ENCODE measurements around the gene HDAC6.

Gene HDAC6

GRCh38 chrX:48801280-48802088 is at the start of gene HDAC6:
Gene HDAC6, plus strand, starts transcription at chrX:48802067. Its CDS starts 626 bp downstream, at chrX:48802693.
- peak; percentile 85 for DNase-seq (ENCODE audit: low spot score)

GRCh38 chrX:48752498-48752897 is 49.4 kb upstream of the HDAC6 start:
- no peak for DNase-seq (ENCODE audit: low spot score)

- DNase-seq (ENCODE audit: low spot score) = no peak
Observed at GRCh38 chrX:48753708-48754228, 48.1 kb upstream of the HDAC6 start.

GRCh38 chrX:48754238-48754637 is 47.6 kb upstream of the HDAC6 start:
- peak; percentile 30 for DNase-seq (ENCODE audit: low spot score)

GRCh38 chrX:48761674-48762471 is 40.0 kb upstream of the HDAC6 start, which contains the start of gene GLOD5:
Gene GLOD5, plus strand, starts transcription at chrX:48761747. Its CDS starts 44 bp downstream, at chrX:48761791.
- no peak for DNase-seq (ENCODE audit: low spot score)

- no peak for DNase-seq (ENCODE audit: low spot score)
Observed at GRCh38 chrX:48769230-48769629, 32.6 kb upstream of the HDAC6 start.

- no peak for DNase-seq (ENCODE audit: low spot score)
Observed at GRCh38 chrX:48770296-48770695, 31.6 kb upstream of the HDAC6 start.

- DNase-seq (ENCODE audit: low spot score) = no peak
Observed at GRCh38 chrX:48772602-48773001, 29.3 kb upstream of the HDAC6 start.

GRCh38 chrX:48776818-48777439 is 24.9 kb upstream of the HDAC6 start:
- DNase-seq (ENCODE audit: low spot score) = no peak

GRCh38 chrX:48779399-48779798 is 22.5 kb upstream of the HDAC6 start:
- no peak for DNase-seq (ENCODE audit: low spot score)

GRCh38 chrX:48781705-48782104 is 20.2 kb upstream of the HDAC6 start:
- DNase-seq (ENCODE audit: low spot score) = no peak

- DNase-seq (ENCODE audit: low spot score) = no peak
Observed at GRCh38 chrX:48782216-48782615, 19.7 kb upstream of the HDAC6 start.

- no peak for DNase-seq (ENCODE audit: low spot score)
Observed at GRCh38 chrX:48782795-48783194, 19.1 kb upstream of the HDAC6 start.

GRCh38 chrX:48784726-48785125 is 17.1 kb upstream of the HDAC6 start:
- DNase-seq (ENCODE audit: low spot score) = no peak

GRCh38 chrX:48785186-48785539 is 16.7 kb upstream of the HDAC6 start:
- no peak for DNase-seq (ENCODE audit: low spot score)

GRCh38 chrX:48785540-48786214 is 16.2 kb upstream of the HDAC6 start:
- DNase-seq (ENCODE audit: low spot score) = no peak

GRCh38 chrX:48786341-48786800 is 15.5 kb upstream of the HDAC6 start, which contains the start of gene GATA1:
Gene GATA1, plus strand, starts transcription at chrX:48786590. Its CDS starts 4,520 bp downstream, at chrX:48791110.
- no peak for DNase-seq (ENCODE audit: low spot score)

GRCh38 chrX:48786825-48787504 is 14.9 kb upstream of the HDAC6 start:
- DNase-seq (ENCODE audit: low spot score) = no peak

- no peak for DNase-seq (ENCODE audit: low spot score)
Observed at GRCh38 chrX:48787505-48788443, 14.1 kb upstream of the HDAC6 start.
